ENCODE results near the gene FUT8. TPM values are rescaled to one million over a fixed set of nuclear protein-coding genes. Genes with fewer than 3 reads are reported as not detected.

Gene FUT8
- total RNA-seq, 1 donor from 2014 or later, result 149 TPM

GRCh38 chr14:65718629-65719028 is 306.1 kb downstream of the FUT8 start:
- intact Hi-C loops (cut with DNase I), result no loop called here
- DNase-seq (ENCODE audit: low spot score) (no peak), ATAC-seq (no peak)

GRCh38 chr14:65720171-65720570 is 307.6 kb downstream of the FUT8 start:
- DNase-seq (ENCODE audit: low spot score) (no peak), ATAC-seq (no peak)
- intact Hi-C loops (cut with DNase I), result no loop called here

- no peak for DNase-seq (ENCODE audit: low spot score)
- no peak for ATAC-seq
- intact Hi-C loops (cut with DNase I), result no loop called here
Measured at GRCh38 chr14:65720743-65721142, 308.2 kb downstream of the FUT8 start.

- intact Hi-C loops (cut with DNase I), result no loop called here
- ATAC-seq, result no peak
- DNase-seq (ENCODE audit: low spot score), result no peak
Measured at GRCh38 chr14:65723348-65723747, 310.8 kb downstream of the FUT8 start.

- intact Hi-C loops (cut with DNase I), result no loop called here
- ATAC-seq (no peak), DNase-seq (ENCODE audit: low spot score) (no peak)
Measured at GRCh38 chr14:65728604-65729003, 316.1 kb downstream of the FUT8 start.

- DNase-seq (ENCODE audit: low spot score) (no peak), ATAC-seq (no peak)
- intact Hi-C loops (cut with DNase I), result no loop called here
Measured at GRCh38 chr14:65729566-65729965, 317.0 kb downstream of the FUT8 start.

- DNase-seq (ENCODE audit: low spot score), result no peak
- intact Hi-C loops (cut with DNase I), result no loop called here
Measured at GRCh38 chr14:65731933-65732506, 319.5 kb downstream of the FUT8 start.

GRCh38 chr14:65738339-65738738 is 325.8 kb downstream of the FUT8 start:
- intact Hi-C loops (cut with DNase I), result no loop called here
- ATAC-seq (no peak), DNase-seq (ENCODE audit: low spot score) (no peak)

More at GRCh38 chr14:65731933-65732506, 319.5 kb downstream of the FUT8 start:
- no peak for ATAC-seq

- intact Hi-C loops (cut with DNase I), result no loop called here
Measured at GRCh38 chr14:65745396-65746190, 333.1 kb downstream of the FUT8 start.

GRCh38 chr14:65748796-65749195 is 336.3 kb downstream of the FUT8 start:
- no peak for ATAC-seq

More at GRCh38 chr14:65745396-65746190, 333.1 kb downstream of the FUT8 start:
- ATAC-seq, result no peak
- DNase-seq (ENCODE audit: low spot score), result no peak

GRCh38 chr14:65749287-65749686 is 336.8 kb downstream of the FUT8 start:
- ATAC-seq, result no peak
- no peak for DNase-seq (ENCODE audit: low spot score)
- intact Hi-C loops (cut with DNase I), result no loop called here

More at GRCh38 chr14:65748796-65749195, 336.3 kb downstream of the FUT8 start:
- intact Hi-C loops (cut with DNase I), result no loop called here
- no peak for DNase-seq (ENCODE audit: low spot score)

GRCh38 chr14:65750906-65751305 is 338.4 kb downstream of the FUT8 start:
- ATAC-seq, result no peak
- DNase-seq (ENCODE audit: low spot score), result no peak
- intact Hi-C loops (cut with DNase I), result loop anchor here (5.0 kb wide), 1 partner anchor 941 kb away; no protein-coding TSS in a partner anchor

- intact Hi-C loops (cut with DNase I), result loop anchor here (5.0 kb wide), 1 partner anchor 941 kb away; no protein-coding TSS in a partner anchor
- ATAC-seq, result no peak
- no peak for DNase-seq (ENCODE audit: low spot score)
Measured at GRCh38 chr14:65751510-65751909, 339.0 kb downstream of the FUT8 start.

- intact Hi-C loops (cut with DNase I), result loop anchor here (5.0 kb wide), 1 partner anchor 939 kb away; no protein-coding TSS in a partner anchor
- DNase-seq (ENCODE audit: low spot score), result no peak
- no peak for ATAC-seq
Measured at GRCh38 chr14:65753061-65753460, 340.5 kb downstream of the FUT8 start.

- ATAC-seq (no peak), DNase-seq (ENCODE audit: low spot score) (no peak)
- intact Hi-C loops (cut with DNase I), result no loop called here
Measured at GRCh38 chr14:65755331-65755730, 342.8 kb downstream of the FUT8 start.

GRCh38 chr14:65756880-65757279 is 344.4 kb downstream of the FUT8 start:
- no peak for DNase-seq (ENCODE audit: low spot score)

GRCh38 chr14:65769151-65769550 is 356.6 kb downstream of the FUT8 start:
- intact Hi-C loops (cut with DNase I), result no loop called here
- ATAC-seq, result no peak
- DNase-seq (ENCODE audit: low spot score), result no peak

More at GRCh38 chr14:65756880-65757279, 344.4 kb downstream of the FUT8 start:
- intact Hi-C loops (cut with DNase I), result no loop called here
- no peak for ATAC-seq

- ATAC-seq (no peak), DNase-seq (ENCODE audit: low spot score) (no peak)
- intact Hi-C loops (cut with DNase I), result loop anchor here (5.0 kb wide), 1 partner anchor 1957 kb away; no protein-coding TSS in a partner anchor
Measured at GRCh38 chr14:65770681-65771080, 358.2 kb downstream of the FUT8 start.

GRCh38 chr14:65771271-65771670 is 358.7 kb downstream of the FUT8 start:
- no peak for DNase-seq (ENCODE audit: low spot score)
- ATAC-seq, result no peak
- intact Hi-C loops (cut with DNase I), result loop anchor here (5.0 kb wide), 1 partner anchor 1956 kb away; no protein-coding TSS in a partner anchor

GRCh38 chr14:65772466-65772865 is 359.9 kb downstream of the FUT8 start:
- intact Hi-C loops (cut with DNase I), result loop anchor here (5.0 kb wide), 1 partner anchor 1955 kb away; no protein-coding TSS in a partner anchor
- DNase-seq (ENCODE audit: low spot score) (no peak), ATAC-seq (no peak)

All from sciatic nerve (tissue), 2 donors.